ENCODE measurements around the gene TSC2. TPM values are rescaled to one million over a fixed set of nuclear protein-coding genes. Genes with fewer than 3 reads are reported as not detected.
A peak's percentile ranks its signal among the peaks of the same experiment; 100 is the strongest.

Gene TSC2
- total and polyA plus RNA-seq, 2 donors (not counting 1 experiment from before 2014, with no cell fraction given), result 24.5 to 46.6 TPM

DNA sequence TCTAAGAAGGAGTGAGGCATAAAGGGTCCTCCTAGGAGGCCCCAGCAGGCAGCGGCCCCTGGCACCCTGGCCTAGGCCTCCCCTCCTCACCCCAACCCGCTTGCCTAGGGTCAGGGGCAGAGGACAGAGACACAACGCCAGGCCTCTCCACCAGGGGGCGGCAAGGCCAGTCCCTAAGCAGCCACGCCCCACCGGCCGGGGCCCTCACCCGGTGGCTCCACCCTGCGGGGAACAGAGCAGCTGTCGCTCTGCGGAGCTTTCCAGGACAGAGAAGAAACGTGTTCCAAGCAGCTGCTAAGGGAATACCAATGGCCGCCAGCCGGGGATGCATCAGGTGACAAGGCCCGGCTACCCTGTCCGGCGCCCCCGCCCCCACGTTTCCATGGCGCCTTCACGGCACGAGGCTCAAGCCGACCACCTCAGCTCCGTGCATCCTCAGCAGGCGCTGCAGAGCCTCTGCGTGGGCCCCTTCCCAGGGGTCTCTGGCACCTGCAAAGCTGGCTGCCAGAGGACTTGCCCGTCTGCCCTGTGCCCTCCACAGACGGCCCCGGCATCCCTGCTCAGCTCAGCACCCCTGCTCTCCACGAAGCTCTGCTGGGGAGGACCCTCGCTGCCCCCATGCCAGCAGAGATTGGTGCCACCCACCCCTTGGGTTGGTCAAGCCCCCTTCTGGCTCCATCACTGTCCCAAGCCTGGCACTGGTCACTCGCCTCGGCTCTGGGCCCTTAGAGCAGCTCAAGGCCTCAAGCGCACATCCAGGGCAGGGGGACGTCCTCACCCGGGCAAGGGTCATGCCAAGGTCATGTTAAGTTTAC is 43.8 kb upstream of the TSC2 start:
- peaks cover 64% of the 10 kb centered on the region for H3K79me2 ChIP-seq (ENCODE audit: control insufficient read depth, insufficient read depth, low read length)
- no peaks in the 10 kb centered on the region for H4K20me1 ChIP-seq (ENCODE audit: control insufficient read depth, extremely low read depth, insufficient read depth, low read length)
- no peaks in the 10 kb centered on the region for H3K27me3 ChIP-seq (ENCODE audit: control insufficient read depth, insufficient read depth, low read length)
- no peak overlapping the region for H3K9ac ChIP-seq (ENCODE audit: insufficient read depth, low read length)
- H2AFZ ChIP-seq (ENCODE audit: low read length), result no peak overlapping the region
- peaks cover 42% of the 10 kb centered on the region for H3K36me3 ChIP-seq (ENCODE audit: control insufficient read depth, insufficient read depth, low read length)
- DNase-seq (ENCODE audit: low read depth in 2 of 2), result peak; percentile 76 to 87
- H3K27ac ChIP-seq (ENCODE audit: insufficient read depth, low read length), result no peak overlapping the region
- TF ChIP-seq EZH2 (IDR thresholded peaks at IDR 0.05; ENCODE audit: low read length, missing control alignments), result no peak
- TF ChIP-seq, protein P1, sequence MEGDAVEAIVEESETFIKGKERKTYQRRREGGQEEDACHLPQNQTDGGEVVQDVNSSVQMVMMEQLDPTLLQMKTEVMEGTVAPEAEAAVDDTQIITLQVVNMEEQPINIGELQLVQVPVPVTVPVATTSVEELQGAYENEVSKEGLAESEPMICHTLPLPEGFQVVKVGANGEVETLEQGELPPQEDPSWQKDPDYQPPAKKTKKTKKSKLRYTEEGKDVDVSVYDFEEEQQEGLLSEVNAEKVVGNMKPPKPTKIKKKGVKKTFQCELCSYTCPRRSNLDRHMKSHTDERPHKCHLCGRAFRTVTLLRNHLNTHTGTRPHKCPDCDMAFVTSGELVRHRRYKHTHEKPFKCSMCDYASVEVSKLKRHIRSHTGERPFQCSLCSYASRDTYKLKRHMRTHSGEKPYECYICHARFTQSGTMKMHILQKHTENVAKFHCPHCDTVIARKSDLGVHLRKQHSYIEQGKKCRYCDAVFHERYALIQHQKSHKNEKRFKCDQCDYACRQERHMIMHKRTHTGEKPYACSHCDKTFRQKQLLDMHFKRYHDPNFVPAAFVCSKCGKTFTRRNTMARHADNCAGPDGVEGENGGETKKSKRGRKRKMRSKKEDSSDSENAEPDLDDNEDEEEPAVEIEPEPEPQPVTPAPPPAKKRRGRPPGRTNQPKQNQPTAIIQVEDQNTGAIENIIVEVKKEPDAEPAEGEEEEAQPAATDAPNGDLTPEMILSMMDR (conservative IDR thresholded peaks at IDR 0.05 in 1 of 2, IDR thresholded peaks at IDR 0.05 in 1 of 2; ENCODE audit: low read depth in 1 of 2, low read length in 2 of 2), result peak; percentile 81 to 96
- H3K4me2 ChIP-seq (ENCODE audit: extremely low read depth, insufficient read depth, low read length), result peak overlapping the region; percentile 23
- no peaks in the 10 kb centered on the region for H3K9me3 ChIP-seq (ENCODE audit: control insufficient read depth, insufficient read depth, low read depth, low read length)
- H3K4me1 ChIP-seq (ENCODE audit: control insufficient read depth, extremely low read depth, insufficient read depth, low read length), result peaks cover 19% of the 10 kb centered on the region
- no peak overlapping the region for H3K4me3 ChIP-seq (replicated peaks in 1 of 4; ENCODE audit: control extremely low read depth in 1 of 4, insufficient read depth in 1 of 4, low read depth in 3 of 4, low read length in 4 of 4)

DNA sequence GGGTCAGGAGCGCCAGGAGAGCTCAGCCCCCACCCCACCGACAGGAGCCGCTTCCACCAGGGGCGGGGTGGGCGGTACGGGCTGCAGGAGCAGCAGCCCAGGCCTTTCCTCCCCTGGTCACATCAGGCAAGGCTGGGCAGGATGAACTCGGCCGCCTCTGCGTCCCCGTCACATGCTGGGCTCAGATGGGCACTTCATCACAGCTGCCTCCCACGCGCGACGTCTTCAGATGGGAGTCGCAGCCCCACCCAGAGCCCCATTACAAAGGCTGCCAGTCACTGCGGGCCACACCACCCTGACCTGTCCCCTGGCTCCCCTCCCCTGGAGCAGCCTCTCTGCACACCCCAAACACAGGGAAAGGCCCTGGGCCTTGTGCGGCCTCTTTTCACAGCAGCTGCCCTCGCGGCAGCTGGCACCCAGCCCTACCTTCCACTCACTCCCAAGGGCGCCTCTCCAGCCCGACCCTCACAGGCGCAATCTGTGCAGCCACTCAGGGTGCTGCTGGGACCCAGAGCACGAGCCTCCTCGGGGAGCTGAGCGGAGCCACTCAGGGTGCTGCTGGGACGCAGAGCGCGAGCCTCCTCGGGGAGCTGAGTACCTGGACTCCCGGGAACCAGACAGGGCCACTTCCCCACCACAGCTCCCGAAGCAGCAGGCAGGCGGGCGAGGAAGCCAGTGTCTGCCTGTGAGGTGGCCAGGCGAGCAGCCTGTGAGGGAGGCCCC is 42.8 kb upstream of the TSC2 start:
- Histone ChIP-seq H4K20me1 (ENCODE audit: control insufficient read depth, extremely low read depth, insufficient read depth, low read length) (no peaks in the 10 kb centered on the region), H3K36me3 (ENCODE audit: control insufficient read depth, insufficient read depth, low read length) (peaks cover 34% of the 10 kb centered on the region), H3K9ac (ENCODE audit: insufficient read depth, low read length) (no peak overlapping the region), H3K4me1 (ENCODE audit: control insufficient read depth, extremely low read depth, insufficient read depth, low read length) (peaks cover 19% of the 10 kb centered on the region), H3K27ac (ENCODE audit: insufficient read depth, low read length) (no peak overlapping the region), H3K27me3 (ENCODE audit: control insufficient read depth, insufficient read depth, low read length) (no peaks in the 10 kb centered on the region), H3K4me3 (replicated peaks in 1 of 4; ENCODE audit: control extremely low read depth in 1 of 4, insufficient read depth in 1 of 4, low read depth in 3 of 4, low read length in 4 of 4) (no peak overlapping the region), H3K79me2 (ENCODE audit: control insufficient read depth, insufficient read depth, low read length) (peaks cover 69% of the 10 kb centered on the region), H3K4me2 (ENCODE audit: extremely low read depth, insufficient read depth, low read length) (no peak overlapping the region), H2AFZ (ENCODE audit: low read length) (no peak overlapping the region), H3K9me3 (ENCODE audit: control insufficient read depth, insufficient read depth, low read depth, low read length) (no peaks in the 10 kb centered on the region)
- no peak for DNase-seq (ENCODE audit: low read depth in 2 of 2)
- no peak for TF ChIP-seq EZH2 (IDR thresholded peaks at IDR 0.05; ENCODE audit: low read length, missing control alignments)
- TF ChIP-seq, protein P1 (conservative IDR thresholded peaks at IDR 0.05 in 1 of 2, IDR thresholded peaks at IDR 0.05 in 1 of 2; ENCODE audit: low read depth in 1 of 2, low read length in 2 of 2), result no peak

DNA sequence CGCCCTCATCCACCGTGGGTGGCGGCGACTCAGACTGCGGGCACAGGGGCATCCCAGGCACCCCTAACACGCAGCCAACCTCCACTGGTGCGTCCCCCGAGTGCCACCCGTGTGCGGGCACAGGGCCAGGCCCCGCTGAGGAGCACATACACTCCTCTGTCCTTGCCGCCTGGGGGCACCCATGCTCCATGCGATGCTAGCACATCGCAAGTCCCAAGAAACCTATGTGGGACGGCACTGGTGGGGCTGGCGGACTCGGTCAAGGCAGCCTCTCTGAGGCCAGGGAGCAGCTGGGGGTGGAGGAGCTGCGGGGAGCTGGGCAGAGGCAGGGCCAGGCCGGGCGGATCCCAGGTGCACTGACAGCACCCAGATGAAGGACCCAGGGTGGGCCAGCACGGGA is 42.1 kb upstream of the TSC2 start:
- no peak overlapping the region for H3K27ac ChIP-seq (ENCODE audit: insufficient read depth, low read length)
- no peak overlapping the region for H2AFZ ChIP-seq (ENCODE audit: low read length)
- DNase-seq (ENCODE audit: low read depth in 2 of 2), result no peak
- no peak overlapping the region for H3K9ac ChIP-seq (ENCODE audit: insufficient read depth, low read length)
- H3K4me2 ChIP-seq (ENCODE audit: extremely low read depth, insufficient read depth, low read length), result no peak overlapping the region
- no peak overlapping the region for H3K4me3 ChIP-seq (replicated peaks in 1 of 4; ENCODE audit: control extremely low read depth in 1 of 4, insufficient read depth in 1 of 4, low read depth in 3 of 4, low read length in 4 of 4)
- no peaks in the 10 kb centered on the region for H3K27me3 ChIP-seq (ENCODE audit: control insufficient read depth, insufficient read depth, low read length)
- no peaks in the 10 kb centered on the region for H4K20me1 ChIP-seq (ENCODE audit: control insufficient read depth, extremely low read depth, insufficient read depth, low read length)
- peaks cover 24% of the 10 kb centered on the region for H3K4me1 ChIP-seq (ENCODE audit: control insufficient read depth, extremely low read depth, insufficient read depth, low read length)
- H3K36me3 ChIP-seq (ENCODE audit: control insufficient read depth, insufficient read depth, low read length), result peaks cover 29% of the 10 kb centered on the region
- H3K79me2 ChIP-seq (ENCODE audit: control insufficient read depth, insufficient read depth, low read length), result peaks cover 72% of the 10 kb centered on the region
- TF ChIP-seq, protein P1 (conservative IDR thresholded peaks at IDR 0.05 in 1 of 2, IDR thresholded peaks at IDR 0.05 in 1 of 2; ENCODE audit: low read depth in 1 of 2, low read length in 2 of 2), result no peak
- no peak for TF ChIP-seq EZH2 (IDR thresholded peaks at IDR 0.05; ENCODE audit: low read length, missing control alignments)
- H3K9me3 ChIP-seq (ENCODE audit: control insufficient read depth, insufficient read depth, low read depth, low read length), result no peaks in the 10 kb centered on the region
